K562 (cell line): ENCODE measurements around the gene FOXP4. TPM values are rescaled to one million over a fixed set of nuclear protein-coding genes. Genes with fewer than 3 reads are reported as not detected.
A peak's percentile ranks its signal among the peaks of the same experiment; 100 is the strongest.

Source experiments
- ATAC-seq: fragments of 200-7000 bp; cut with Tn5 transposase; 3 replicates; pipeline ENCODE4 v1.9.1; 2020; ENCODE audit warnings: moderate library complexity
- BruUV-seq: library from RNA; stranded (reverse); fragments of 400-500 nt; replicated peaks from 2 replicates; lab custom pipeline; 2021; lab: Mats Ljungman, UMichigan
- CTCF ChIA-PET: fragments of 300-600 bp; formaldehyde crosslinking; extraction: SDS; loops from one replicate; lab custom pipeline; 2021; ENCODE audit warnings: low intra/inter-chr PET ratio; lab: Yijun Ruan, JAX
- POLR2A ChIA-PET: fragments of 300-600, 350-650 bp; sonication (Branson Sonifier 250); formaldehyde crosslinking; extraction: SDS; loops from one replicate; lab custom pipeline; 2021; ENCODE audit warnings: antibody characterized with exemption, inconsistent platforms; lab: Yijun Ruan, JAX
- DNase-seq, 4 experiments: peaks; one replicate each; pipeline versions ENCODE4 v3.0.0 to v3.0.0-alpha.2; 2011 to 2018; ENCODE audit warnings: low spot score in 3 of 4, mixed read lengths in 3 of 4; ENCODE audit errors: extremely low read depth in 1 of 4
- FAIRE-seq: peaks from 2 replicates; lab custom pipeline; 2011; peaks lifted over from hg19 to GRCh38; lab: Jason Lieb, UNC
- H2AFZ ChIP-seq: 2 replicates; pipeline ENCODE4 v1.6.0; 2011; ENCODE audit warnings: low read depth, low read length, control low read depth, inconsistent platforms
- H3K27ac ChIP-seq: fragments of 200-600 bp; 3 replicates; pipeline ENCODE4 v1.8.0; 2011; ENCODE audit warnings: low read depth, mild to moderate bottlenecking, control low read depth, inconsistent platforms, low read length, moderate library complexity, mixed read lengths; ENCODE audit errors: extremely low read depth
- H3K27me3 ChIP-seq, 2 experiments: fragments of 300-600 bp in 1 of 2; 2 replicates in 1 of 2; 3 replicates in 1 of 2; pipeline versions ENCODE4 v1.6.0 to v1.8.0; 2011; ENCODE audit warnings: inconsistent platforms in 2 of 2, low read length in 2 of 2, mild to moderate bottlenecking in 1 of 2, mixed read lengths in 1 of 2, moderate library complexity in 1 of 2; ENCODE audit not compliant: control insufficient read depth in 2 of 2, insufficient read depth in 2 of 2
- H3K36me3 ChIP-seq: fragments of 300-600 bp; 3 replicates; pipeline ENCODE4 v1.8.0; 2011; ENCODE audit warnings: mild to moderate bottlenecking, low read length, inconsistent platforms; ENCODE audit not compliant: control insufficient read depth, insufficient read depth
- H3K4me1 ChIP-seq, 2 experiments: fragments of 200-600 bp in 1 of 2; replicated peaks in 1 of 2; 2 replicates in 1 of 2; 3 replicates in 1 of 2; pipeline versions ENCODE4 v1.5.1 to v1.8.0; 2011; ENCODE audit warnings: inconsistent platforms in 2 of 2, low read length in 2 of 2, mild to moderate bottlenecking in 1 of 2, mixed read lengths in 1 of 2, moderate library complexity in 1 of 2; ENCODE audit not compliant: control insufficient read depth in 2 of 2, insufficient read depth in 2 of 2
- H3K4me2 ChIP-seq: 2 replicates; pipeline ENCODE4 v1.6.1; 2011; ENCODE audit warnings: low read length, control low read depth, inconsistent platforms, mixed read lengths; ENCODE audit not compliant: insufficient read depth
- H3K4me3 ChIP-seq: fragments of 200-600 bp; sonication (generic), shearing (Covaris generic); 2 replicates; pipeline ENCODE4 v1.5.1; 2016; ENCODE audit warnings: control low read depth, inconsistent platforms
- H3K79me2 ChIP-seq: fragments of 200-600 bp; 3 replicates; pipeline ENCODE4 v1.8.0; 2011; ENCODE audit warnings: low read length, inconsistent platforms; ENCODE audit not compliant: control insufficient read depth, insufficient read depth
- H3K9ac ChIP-seq, 2 experiments: 2 replicates each; pipeline versions ENCODE4 v1.6.0 to v1.6.1; 2011; ENCODE audit warnings: low read depth in 2 of 2, low read length in 2 of 2, control low read depth in 1 of 2, inconsistent platforms in 1 of 2, mild to moderate bottlenecking in 1 of 2, mixed read lengths in 1 of 2; ENCODE audit not compliant: insufficient read depth in 1 of 2
- H3K9me1 ChIP-seq: one replicate; pipeline ENCODE4 v1.6.0; 2011; ENCODE audit warnings: inconsistent platforms, mild to moderate bottlenecking, low read length, moderate library complexity; ENCODE audit not compliant: control insufficient read depth, insufficient read depth
- H3K9me3 ChIP-seq: replicated peaks from 2 replicates; pipeline ENCODE4 v1.5.1; 2011; ENCODE audit warnings: low read depth, low read length, inconsistent platforms; ENCODE audit not compliant: control insufficient read depth, insufficient read depth
- H4K20me1 ChIP-seq: replicated peaks from 2 replicates; pipeline ENCODE4 v1.6.1; 2011; ENCODE audit warnings: low read length, inconsistent platforms, mixed read lengths; ENCODE audit not compliant: control insufficient read depth, insufficient read depth
- MCM7 ChIP-seq, 2 experiments: fragments of 450-650 bp; IDR thresholded peaks; 2 replicates each; pipeline ENCODE4 v1.6.1; 2016 to 2018
- POLR2A ChIP-seq: fragments of 450-650 bp; conservative IDR thresholded peaks from 2 replicates; pipeline ENCODE4 v1.6.1; 2016
- POLR2G ChIP-seq: fragments of 200-400 bp; formaldehyde crosslinking; IDR thresholded peaks from 2 replicates; pipeline ENCODE4 v1.6.1; 2017; ENCODE audit warnings: low read depth, mild to moderate bottlenecking, antibody characterized with exemption, low read length, moderate library complexity
- USF2 ChIP-seq: sonication (generic); formaldehyde crosslinking; IDR thresholded peaks from 2 replicates; pipeline ENCODE4 v1.5.0; 2020; ENCODE audit warnings: missing genetic modification reagents
- WGBS: fragments of 100-300 bp; shearing (Covaris generic); methylation state at CpG from one replicate; pipeline ENCODE4 v1.1.6; 2016; ENCODE audit warnings: low coverage, mixed read lengths; ENCODE audit not compliant: insufficient coverage; ENCODE audit errors: missing lambda C conversion rate; 5-methylcytosine and 5-hydroxymethylcytosine counted together
- in situ Hi-C: fragments of 300-500 bp; cut with MboI; formaldehyde crosslinking; loops from 4 replicates; pipeline ENCODE4 v1.15.0; 2018; ENCODE audit warnings: inconsistent platforms, mixed read lengths
- intact Hi-C: fragments of 100-400 bp; cut with micrococcal nuclease; formaldehyde crosslinking; loops from 2 replicates; pipeline ENCODE4 v1.14.2; 2022
- polyA plus RNA-seq, 8 experiments: library from polyadenylated mRNA; depleted of rRNA in 4 of 8; stranded (reverse) in 5 of 8; unstranded in 3 of 8; fragments of >200 nt; fragmentation: Nextera tagmentation in 2 of 8; fragmentation: Illumina TruSeq in 1 of 8; extraction: Ambion mirVana in 2 of 8; extraction: Trizol in 1 of 8; gene quantifications; 2 replicates each; pipeline versions ENCODE4 v1.2.1 to v1.2.3, GENCODE V29; 2011 to 2014; ENCODE audit warnings: inconsistent platforms in 1 of 8, missing spikeins in 1 of 8
- total RNA-seq, 7 experiments: library from RNA; depleted of rRNA in 6 of 7; stranded (reverse); fragments of >200 nt in 6 of 7; fragmentation: Illumina TruSeq in 2 of 7; extraction: Trizol in 2 of 7; gene quantifications; 2 replicates each; pipeline versions ENCODE4 v1.2.1 to v1.2.3, GENCODE V29; 2011 to 2021; ENCODE audit warnings: low replicate concordance in 1 of 7

Gene FOXP4
- total and polyA plus RNA-seq, 9 of the 15 experiments (the other 6 are each of a cell fraction or from before 2014, with no cell fraction given), result 0.11 to 29.4 (median 2.3) TPM

DNA sequence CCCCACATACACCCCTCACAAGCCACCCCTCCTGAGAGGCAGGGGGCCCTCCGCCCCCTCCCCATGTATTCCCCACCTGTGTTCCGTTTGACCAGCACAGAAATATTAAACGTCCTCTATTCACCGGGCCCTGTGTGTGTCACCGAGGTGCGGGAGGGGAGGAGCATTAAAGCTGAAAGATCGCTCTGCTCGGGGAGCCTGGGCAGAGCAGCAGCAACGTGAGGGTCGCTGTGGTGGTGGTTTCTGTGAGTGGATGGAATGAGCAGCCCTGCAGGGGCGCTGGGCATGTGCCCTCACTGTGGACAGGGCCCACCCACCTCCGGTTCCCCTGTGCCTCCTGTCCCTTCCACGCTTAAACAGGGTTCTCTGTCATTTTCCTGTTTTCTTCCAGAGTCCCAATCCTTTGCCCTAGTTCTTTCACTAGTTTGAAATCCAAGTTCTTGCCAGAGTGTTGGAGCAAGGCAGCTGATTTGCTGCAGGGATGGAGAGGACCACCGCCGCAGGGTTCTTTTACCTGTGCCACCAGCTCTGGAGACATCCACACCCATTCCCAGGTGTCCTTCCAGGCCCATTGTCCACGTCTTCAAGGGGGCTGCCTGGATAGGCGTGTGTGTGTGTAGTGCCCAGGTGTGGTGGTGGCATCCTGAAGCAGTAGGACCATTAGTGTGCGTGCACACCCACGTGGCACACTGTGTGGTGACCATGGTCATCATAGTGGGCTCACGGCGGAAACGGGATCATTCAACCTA is 54.5 kb downstream of the FOXP4 start:
- ATAC-seq, result no peak
- in situ Hi-C loops (loop anchor here (5.0 kb wide), 1 partner anchor 82 kb away; no protein-coding TSS in a partner anchor), intact Hi-C loops (loop anchor here (5.0 kb wide), 1 partner anchor 177 kb away; the partner anchor contains the start of gene FRS3)
- DNase-seq, result no peak
- Histone ChIP-seq H2AFZ (no peak overlapping the region), H3K9me3 (no peaks in the 10 kb centered on the region), H3K9ac (0 out of 4 replicates have a peak overlapping the region, but pooled peaks of 1 of the 2 experiments have one; percentile 64), H3K79me2 (no peaks in the 10 kb centered on the region), H3K36me3 (peaks cover 9% of the 10 kb centered on the region; the same call in 1 of the 3 replicates), H3K27ac (no peak overlapping the region), H3K4me1 (peaks cover 0 to 13% of the 10 kb centered on the region in 2 experiments; a peak in 3 of 5 replicates), H3K4me3 (no peak overlapping the region), H4K20me1 (0 out of 2 replicates have a peak, but pooled peaks cover 9% of the 10 kb centered on the region), H3K4me2 (no peak overlapping the region)
- no TSS peak for BruUV-seq
- CTCF ChIA-PET, result interaction anchor here (0.6 to 4.1 kb wide), 4 partner anchors 83 to 232 kb away, joined by 3 to 53 read pairs (median 9); no protein-coding TSS in a partner anchor
- POLR2A ChIA-PET, result no interaction called here
- 42% methylated on average over 21 of the region's 22 CpGs for WGBS
- FAIRE-seq, result no peak
- TF ChIP-seq POLR2G, result 0 out of 2 replicates have a peak, but pooled peaks have one; percentile 25
- 0 out of 2 replicates have a peak, but pooled peaks have one; percentile 10 for TF ChIP-seq POLR2A
- no peak for TF ChIP-seq USF2 (CRISPR knock-in tag)
- TF ChIP-seq MCM7 (IDR thresholded peaks at IDR 0.05), result no peak
- TF ChIP-seq, all 486 proteins: peak for 2
- Histone ChIP-seq H3K27me3 (peaks cover 7 to 15% of the 10 kb centered on the region in 2 experiments; a peak in 3 of 5 replicates), H3K9me1 (peaks cover 12% of the 10 kb centered on the region)
